Stimulated activated CD4-positive, alpha-beta T cell treated with anti-CD3 and anti-CD28 coated beads, Interleukin-12 subunit alpha, Interleukin-12 subunit beta, amount 100 ng/mL, for 24 hours (primary cell): ENCODE data around the gene F12.

Experiments
- DNase-seq, 2 experiments: peaks; one replicate each; pipeline ENCODE4 v3.0.0-alpha.2; 2020; ENCODE audit warnings: low read depth in 2 of 2

Gene F12

DNA sequence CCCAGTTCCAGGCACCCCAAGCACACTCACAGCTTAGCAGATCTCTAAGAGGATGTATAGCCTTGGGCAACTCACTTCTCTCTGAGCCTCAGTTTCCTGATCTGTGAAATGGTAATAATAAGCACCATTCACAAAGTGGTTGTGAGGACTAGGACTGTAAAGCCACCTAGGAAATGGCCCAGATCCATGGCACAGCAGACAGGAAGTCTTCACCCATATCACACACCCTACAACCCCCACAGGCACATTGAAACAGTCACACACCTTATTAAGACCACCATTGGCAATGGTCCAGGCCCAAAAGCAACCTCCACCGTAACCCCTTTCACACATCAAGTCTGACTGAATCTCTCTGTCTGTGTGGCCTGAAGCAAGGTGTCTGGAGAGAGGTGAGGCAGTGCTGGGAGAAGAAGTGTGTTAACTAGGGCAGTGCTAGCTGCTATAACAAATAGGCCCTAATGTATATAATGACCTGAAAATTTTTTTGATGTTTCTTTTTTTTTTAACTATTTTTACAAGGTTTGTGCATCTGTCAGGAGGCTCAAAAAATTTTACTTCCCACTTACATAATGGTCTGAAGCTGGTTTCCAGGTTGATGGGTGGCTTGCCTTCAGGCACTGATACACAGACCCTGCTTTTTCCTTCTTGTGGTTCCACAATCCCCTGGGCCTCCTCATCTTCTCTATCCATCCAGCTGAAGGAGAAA is 54.0 kb downstream of the F12 start:
- DNase-seq = no peak

DNA sequence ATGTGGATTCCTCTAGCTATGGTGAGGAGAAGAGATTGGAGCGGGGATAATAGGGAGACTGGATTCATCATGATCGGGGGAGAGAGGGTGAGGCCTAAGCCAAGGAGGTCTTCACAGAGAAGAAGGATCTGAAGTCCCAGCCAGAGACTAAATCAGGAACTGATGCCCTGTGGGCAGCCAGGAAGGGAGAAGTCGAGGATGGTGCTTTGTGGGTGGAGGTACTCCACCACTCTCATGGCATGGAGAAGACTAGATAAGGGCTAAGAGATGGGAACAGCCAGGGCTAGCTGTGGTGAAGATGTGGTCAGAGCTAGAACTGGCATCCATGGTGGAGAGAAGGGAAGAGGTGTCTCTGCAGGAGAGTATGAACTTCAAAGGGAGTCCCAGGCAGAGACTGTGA is 54.7 kb downstream of the F12 start:
- DNase-seq = no peak

DNA sequence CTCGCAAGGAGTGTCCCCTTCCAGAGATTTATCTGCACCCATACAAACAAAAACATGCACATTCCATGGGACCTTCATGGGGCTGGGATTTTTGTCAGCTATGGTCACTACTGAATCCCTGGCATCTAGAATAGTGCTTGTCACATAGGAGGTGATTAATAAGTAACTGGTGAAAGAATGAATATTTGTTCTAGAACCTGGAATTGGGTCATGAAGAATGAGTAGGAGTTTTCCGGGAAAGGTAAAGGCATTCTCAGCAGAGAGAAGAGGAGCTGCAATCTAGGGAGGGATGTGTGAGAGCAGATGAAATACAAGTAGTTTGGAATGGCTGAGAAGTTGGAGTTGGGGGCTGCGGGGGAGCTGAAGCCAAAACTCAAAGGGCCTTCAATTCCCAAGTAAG is 55.1 kb downstream of the F12 start:
- DNase-seq = no peak

DNA sequence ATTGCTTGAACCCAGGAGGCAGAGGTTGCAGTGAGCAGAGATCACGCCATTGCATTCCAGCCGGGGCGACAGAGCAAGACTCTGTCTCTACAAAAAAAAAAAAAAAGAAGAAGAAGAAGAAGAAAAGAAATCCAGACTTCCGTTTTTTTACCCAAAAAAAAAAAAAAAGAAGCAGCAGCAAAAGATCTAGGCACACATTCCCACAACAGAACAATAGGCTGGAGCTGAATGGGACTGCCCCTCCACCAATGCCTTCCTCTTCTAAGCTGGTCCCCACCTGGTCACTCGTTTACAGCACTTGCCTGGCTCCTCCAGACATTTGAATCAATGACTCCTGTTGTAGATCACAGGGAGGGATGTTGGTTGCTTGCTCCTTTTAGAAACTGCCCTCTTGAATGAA is 56.3 kb downstream of the F12 start:
- no peak for DNase-seq
